ENCODE results near the gene BRI3BP. TPM values are rescaled to one million over a fixed set of nuclear protein-coding genes. Genes with fewer than 3 reads are reported as not detected.
"Not testable (repeated sequence)": the region's sequence is repeated elsewhere in the genome, so short reads cannot be mapped to it uniquely, and the experiment has no call there.

Gene BRI3BP
- total RNA-seq, 1 donor from 2014 or later: 14.1 TPM

DNA sequence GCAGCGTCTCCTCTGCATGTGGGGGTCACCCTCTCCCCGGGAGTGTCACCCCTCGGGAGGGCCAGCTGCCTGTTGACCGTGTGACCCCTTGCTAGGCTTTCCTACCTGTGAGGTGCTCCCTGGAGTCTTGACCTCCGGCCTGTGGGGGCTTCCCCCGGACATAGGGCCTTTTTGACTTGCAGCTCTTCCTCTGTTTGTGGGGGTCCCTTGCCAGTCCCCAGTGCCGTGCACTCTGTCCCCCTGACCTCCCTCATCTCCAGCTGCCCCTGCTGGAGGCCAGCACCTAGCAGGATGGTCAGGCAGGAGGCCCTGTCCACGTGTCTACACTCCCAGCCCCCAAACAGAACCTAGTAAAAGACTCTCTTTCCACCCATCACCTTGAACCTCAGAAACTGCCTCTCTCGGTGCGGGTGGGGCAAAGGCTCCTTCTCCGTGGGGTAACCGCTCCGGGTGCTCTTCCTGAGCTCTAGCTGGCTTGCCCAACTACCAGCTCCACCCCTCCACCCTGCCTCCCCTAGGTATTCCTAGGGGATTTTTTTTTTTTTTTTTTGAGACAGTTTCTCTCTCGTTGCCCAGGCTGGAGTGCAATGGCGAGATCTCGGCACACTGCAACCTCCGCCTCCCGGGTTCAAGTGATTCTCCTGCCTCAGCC lies 72.6 kb downstream of the BRI3BP start:
- no peak for DNase-seq (ENCODE audit: low read depth)

DNA sequence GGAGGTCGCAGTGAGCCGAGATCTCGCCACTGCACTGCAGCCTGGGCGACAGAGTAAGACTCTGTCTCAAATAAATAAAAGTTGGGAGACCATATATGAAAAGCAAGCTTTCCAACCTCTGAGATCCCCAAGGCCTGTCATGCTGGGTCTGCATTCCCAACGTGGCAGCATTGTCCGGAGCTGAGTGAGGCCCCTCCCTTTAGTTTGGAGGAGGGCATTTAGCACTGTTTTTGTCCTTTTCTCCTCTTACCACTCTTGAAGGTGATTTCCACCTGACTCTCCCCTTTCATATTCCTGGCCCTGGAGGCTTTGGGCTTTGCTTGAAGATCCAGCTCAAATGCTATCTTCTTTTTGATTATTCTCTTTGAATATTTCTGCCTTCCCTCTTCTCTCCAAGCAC lies 74.9 kb downstream of the BRI3BP start:
- no peak for DNase-seq (ENCODE audit: low read depth)

GRCh38 chr12:125069616-125070015 lies 76.2 kb downstream of the BRI3BP start:
- DNase-seq (ENCODE audit: low read depth): no peak

- peak; percentile 16 for DNase-seq (ENCODE audit: low read depth)
Measured at GRCh38 chr12:125070112-125070511, 76.7 kb downstream of the BRI3BP start.

DNA sequence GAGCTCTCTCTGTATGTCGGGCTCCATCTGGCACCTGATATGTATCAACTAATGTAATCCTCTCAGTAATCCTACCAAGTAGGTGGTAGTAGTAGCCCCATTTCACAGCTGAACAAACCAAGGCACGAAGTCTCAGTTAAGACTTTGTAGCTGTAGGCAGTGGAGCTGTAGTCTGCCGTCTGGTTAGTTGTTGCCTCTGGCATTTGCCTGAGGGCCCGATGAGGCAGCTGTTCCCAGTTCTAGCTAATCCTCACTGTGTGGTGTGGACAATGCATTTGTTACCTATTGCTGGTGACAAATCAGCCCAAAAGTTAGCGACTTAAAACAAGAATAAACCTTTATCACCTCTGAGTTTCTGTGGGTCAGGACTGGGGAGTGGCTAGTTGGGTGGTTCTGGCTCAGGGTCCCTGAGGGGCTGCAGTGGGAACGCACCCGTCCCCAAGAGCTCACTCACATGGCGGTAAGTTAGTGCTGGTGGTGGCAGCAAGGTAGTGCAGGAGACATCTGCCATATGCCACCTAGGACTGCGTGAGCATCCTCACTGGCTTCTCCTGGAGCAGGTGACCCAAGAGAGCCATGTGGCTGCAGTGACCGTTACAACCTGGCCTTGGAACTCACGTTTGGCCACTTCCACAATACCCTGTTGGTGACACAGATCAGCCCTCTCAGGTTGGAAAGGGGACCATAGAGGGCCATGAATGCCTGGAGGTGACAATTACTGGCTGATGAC lies 77.4 kb downstream of the BRI3BP start:
- no peak for DNase-seq (ENCODE audit: low read depth)

GRCh38 chr12:125071456-125071855 lies 78.0 kb downstream of the BRI3BP start:
- no peak for DNase-seq (ENCODE audit: low read depth)

- no peak for DNase-seq (ENCODE audit: low read depth)
Measured at GRCh38 chr12:125072496-125072895, 79.1 kb downstream of the BRI3BP start.

- DNase-seq (ENCODE audit: low read depth): not testable (repeated sequence)
Measured at GRCh38 chr12:125074294-125074693, 80.8 kb downstream of the BRI3BP start.

- no peak for DNase-seq (ENCODE audit: low read depth)
Measured at GRCh38 chr12:125076103-125076502, 82.7 kb downstream of the BRI3BP start.

DNA sequence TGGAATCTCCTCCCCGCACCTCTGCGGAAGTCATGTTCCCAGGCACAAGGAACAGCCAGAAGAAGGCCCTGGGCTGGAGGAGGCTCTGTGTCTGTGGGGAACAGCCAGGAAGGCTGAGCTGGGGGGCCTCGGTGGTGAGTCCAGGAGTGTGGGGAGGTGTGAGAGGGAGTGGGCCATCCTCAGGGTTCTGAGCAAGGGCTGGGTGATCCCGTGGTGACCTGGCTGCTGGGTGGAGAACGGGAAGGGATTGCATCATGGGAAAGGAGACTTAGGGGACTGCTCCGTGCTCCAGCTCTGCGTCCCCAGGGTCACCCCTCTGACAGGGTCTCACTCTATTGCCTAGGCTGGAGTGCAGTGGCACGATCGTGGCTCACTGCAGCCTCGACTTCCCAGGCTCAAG lies 85.6 kb downstream of the BRI3BP start:
- DNase-seq (ENCODE audit: low read depth): no peak

DNA sequence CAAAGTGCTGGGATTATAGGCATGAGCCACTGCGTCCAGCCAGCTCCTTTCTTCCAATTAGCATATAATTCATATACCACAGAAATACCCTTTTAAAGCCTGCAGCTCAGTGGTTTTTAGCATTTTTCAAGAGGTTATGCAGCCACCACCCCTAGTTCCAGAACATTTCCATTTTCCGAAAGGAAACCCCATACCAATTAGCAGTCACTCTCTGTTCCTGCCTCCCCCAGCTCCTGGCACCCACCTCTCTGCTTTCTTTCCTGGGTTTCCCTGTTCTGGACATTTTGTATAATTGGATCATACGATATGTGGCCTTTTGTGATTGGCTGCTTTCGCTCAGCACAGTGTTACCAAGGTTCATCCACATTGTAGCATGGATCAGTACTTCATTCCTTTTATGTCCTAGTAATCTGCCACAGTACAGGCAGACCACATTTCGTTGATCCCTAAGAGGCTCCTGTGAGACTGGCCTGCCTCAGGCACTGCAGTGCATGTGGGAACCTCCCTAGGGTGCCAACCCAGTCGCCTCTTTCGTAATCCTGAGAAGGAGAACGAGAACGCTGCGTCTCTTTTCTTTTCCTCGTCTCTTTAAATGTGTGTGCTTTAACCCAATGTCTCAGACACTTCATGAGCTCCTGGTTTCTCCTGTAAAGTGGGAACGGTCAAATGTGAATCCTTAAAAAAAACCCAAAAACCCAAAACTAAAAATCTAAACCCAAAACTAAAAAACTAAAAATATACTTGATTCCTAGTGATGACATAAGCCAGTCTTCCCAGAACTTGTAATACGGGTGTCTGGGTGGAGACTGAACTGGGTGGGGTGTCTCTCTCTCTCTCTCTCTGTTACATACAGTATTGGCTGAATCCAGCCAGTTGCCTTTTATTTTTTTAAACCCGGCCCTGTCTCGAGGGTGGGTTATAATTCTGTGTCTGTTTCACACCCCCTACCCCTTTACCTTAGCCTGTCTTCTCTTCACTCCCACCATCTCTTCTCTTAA lies 86.5 kb downstream of the BRI3BP start:
- DNase-seq (ENCODE audit: low read depth): no peak

Other genes with a start within 250 kb of the BRI3BP start
- gene SCARB1, start 129.8 kb upstream of the BRI3BP start, total RNA-seq: 5.2 and 10.0 TPM in 2 replicates
- 2,164 and 2,732 TPM in 2 replicates for gene UBC, start 79.0 kb upstream of the BRI3BP start, total RNA-seq
- 16.8 and 23.6 TPM in 2 replicates for gene DHX37, start 4.5 kb upstream of the BRI3BP start, total RNA-seq
- gene AACS, start 71.8 kb downstream of the BRI3BP start, total RNA-seq: 43.3 and 61.8 TPM in 2 replicates
- 0.35 and 1.4 TPM in 2 replicates for gene TMEM132B, start 192.7 kb downstream of the BRI3BP start, total RNA-seq